Suprapubic skin (tissue), 3 donors: ENCODE results near the gene CUTA.

Experiments
- CTCF ChIP-seq, 2 donors: fragments of 200-600 bp in 1 of 2; fragments of 450-650 bp in 1 of 2; sonication (generic) in 1 of 2; IDR thresholded peaks; one replicate each; pipeline ENCODE4 v1.5.1; 2016 to 2019; ENCODE audit warnings: antibody characterized with exemption in 2 of 2, mild to moderate bottlenecking in 1 of 2, moderate library complexity in 1 of 2
- EP300 ChIP-seq: sonication (generic); formaldehyde crosslinking; IDR thresholded peaks from one replicate; pipeline ENCODE4 v1.6.1; 2017; ENCODE audit warnings: antibody characterized with exemption
- POLR2A ChIP-seq, 2 donors: fragments of 450-650 bp; IDR thresholded peaks; one replicate each; pipeline ENCODE4 v1.6.1; 2017; ENCODE audit warnings: antibody characterized with exemption in 2 of 2, mild to moderate bottlenecking in 2 of 2, moderate library complexity in 2 of 2

DNA sequence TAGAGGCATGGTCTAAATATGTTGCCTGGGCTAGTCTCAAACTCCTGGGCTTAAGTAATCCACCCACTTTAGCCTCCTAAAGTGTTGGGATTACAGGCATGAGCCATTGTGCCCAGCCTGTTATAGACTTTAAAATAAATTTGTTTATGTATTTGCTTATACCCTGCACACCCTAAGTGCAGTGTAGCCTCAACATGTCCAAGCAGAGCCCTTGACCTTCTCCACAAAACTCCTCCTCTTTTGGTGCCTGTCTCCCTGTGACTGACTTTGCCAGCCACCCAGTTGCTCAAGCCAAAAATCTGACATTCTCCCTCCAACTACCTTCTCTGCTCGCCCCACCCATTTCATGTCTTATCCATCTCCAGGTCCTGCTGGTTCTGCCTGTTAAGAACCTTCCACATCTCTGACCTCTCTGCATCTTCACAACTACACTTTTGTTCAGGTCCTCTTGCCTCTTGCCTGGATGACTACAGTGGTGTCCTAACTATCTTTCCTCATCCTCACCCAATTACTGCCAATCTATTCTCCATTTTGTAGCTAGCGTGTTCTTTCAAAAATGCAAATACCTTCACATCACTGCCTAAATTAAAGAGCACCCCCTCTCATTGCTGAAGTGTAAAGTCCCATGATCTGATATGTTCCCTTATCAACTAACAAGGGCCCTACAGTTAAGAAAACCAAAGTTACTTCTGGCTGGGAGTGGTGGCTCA, 37.5 kb downstream of the CUTA start:
- TF ChIP-seq POLR2A (IDR thresholded peaks at IDR 0.05) (no peak), EP300 (no peak), CTCF (IDR thresholded peaks at IDR 0.05) (no peak)
